Large intestine (tissue), 12 donors: Measurements from ENCODE around the gene KRTAP12-4. TPM values are rescaled to one million over a fixed set of nuclear protein-coding genes. Genes with fewer than 3 reads are reported as not detected.

Experiments
- DNase-seq, 2 donors: peaks; one replicate each; pipeline versions ENCODE4 v3.0.0 to v3.0.0-alpha.2; 2013
- H3K27ac ChIP-seq: one replicate; pipeline ENCODE4 v1.5.1; 2013; ENCODE audit warnings: low read length
- H3K27me3 ChIP-seq: 2 replicates; pipeline ENCODE4 v1.6.1; 2013; ENCODE audit warnings: low read length; ENCODE audit not compliant: control insufficient read depth, insufficient read depth
- H3K36me3 ChIP-seq: 2 replicates; pipeline ENCODE4 v1.6.1; 2013; ENCODE audit warnings: low read length; ENCODE audit not compliant: control insufficient read depth, insufficient read depth
- H3K4me1 ChIP-seq: one replicate; pipeline ENCODE4 v1.6.1; 2013; ENCODE audit warnings: low read length; ENCODE audit not compliant: control insufficient read depth, insufficient read depth
- H3K4me3 ChIP-seq: one replicate; pipeline ENCODE4 v1.5.1; 2013; ENCODE audit warnings: low read length
- H3K9me3 ChIP-seq: one replicate; pipeline ENCODE4 v1.6.1; 2013; ENCODE audit warnings: mild to moderate bottlenecking, low read depth, low read length, moderate library complexity; ENCODE audit not compliant: control insufficient read depth
- WGBS: methylation state at CpG from one replicate; pipeline ENCODE4 v1.1.5; 2013; ENCODE audit warnings: low lambda C conversion rate; ENCODE audit not compliant: insufficient coverage; 5-methylcytosine and 5-hydroxymethylcytosine counted together
- long read RNA-seq, 11 donors: transcript quantifications; one replicate each; lab custom pipeline, GENCODE V29; 2026
- polyA plus RNA-seq: library from polyadenylated mRNA; unstranded; fragments of 120-200 nt; gene quantifications from one replicate; pipeline ENCODE4 v1.2.1, GENCODE V29; 2013

The KRTAP12-4 gene
- not detected for polyA plus RNA-seq
- long read RNA-seq, donor 1, result 0 reads
- long read RNA-seq, donor 2, result 0 reads
- long read RNA-seq, donor 3, result 0 reads
- long read RNA-seq, donor 4, result 0 reads
- long read RNA-seq, donor 5, result 0 reads
- long read RNA-seq, donor 6, result 0 reads
- long read RNA-seq, donor 7, result 0 reads
- long read RNA-seq, donor 8, result 0 reads
- long read RNA-seq, donor 9, result 0 reads
- long read RNA-seq, donor 10, result 0 reads
- long read RNA-seq, donor 11, result 0 reads

GRCh38 chr21:44654576-44655175, at the start of gene KRTAP12-4:
TSS of gene KRTAP12-4 (minus strand) at chr21:44654659. CDS start at chr21:44654614, 45 bp downstream.
- Histone ChIP-seq H3K27ac (no peak within 1 kb of the TSS), H3K4me3 (no peak within 1 kb of the TSS), H3K36me3 (no peaks in the 10 kb centered on the region), H3K4me1 (no peaks in the 10 kb centered on the region), H3K9me3 (peaks cover 3% of the 10 kb centered on the region), H3K27me3 (no peaks in the 10 kb centered on the region)
- no peak for DNase-seq
- no CpG with 5 or more reads among the region's 9 CpGs for WGBS

GRCh38 chr21:44703731-44704635, 49.5 kb upstream of the KRTAP12-4 start:
- peaks cover 82% of the 10 kb centered on the region for H3K27me3 ChIP-seq

DNA sequence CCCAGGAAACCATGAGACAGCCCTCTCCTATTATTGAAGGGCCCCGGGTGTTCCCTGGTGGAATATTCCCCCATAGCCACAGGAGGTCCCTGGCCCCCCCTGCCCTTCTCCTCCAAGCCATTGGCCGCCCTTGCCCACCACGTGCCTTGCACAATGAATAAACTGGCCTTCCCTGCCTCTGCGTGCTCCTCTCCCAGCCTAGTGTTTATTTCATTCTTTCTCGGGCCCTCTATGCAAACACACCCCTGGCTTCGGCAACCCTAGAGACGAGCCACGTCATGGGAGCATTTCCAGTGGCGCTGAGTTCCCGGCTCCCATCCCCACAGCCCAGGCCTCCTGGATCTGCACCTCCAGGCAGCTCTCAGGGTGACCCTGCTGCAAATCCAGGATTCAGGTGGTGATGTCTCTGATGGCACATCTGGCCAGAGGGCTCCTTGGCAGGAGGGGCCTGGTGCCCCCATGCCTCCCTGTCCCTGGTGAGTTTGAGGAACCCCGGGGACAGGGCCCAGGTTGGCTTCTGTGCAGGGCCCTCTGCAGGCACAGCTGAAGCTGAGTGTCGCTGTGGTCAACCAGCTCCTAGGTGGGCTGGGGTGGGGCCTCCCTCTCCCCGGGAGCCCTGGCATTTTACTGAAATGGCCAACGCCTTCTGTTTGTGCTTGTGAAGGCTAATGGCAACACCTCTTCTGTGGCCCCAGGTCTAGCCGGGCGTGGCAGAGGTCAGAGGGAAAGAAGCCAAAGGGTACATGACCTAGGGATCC, 48.7 kb upstream of the KRTAP12-4 start:
- Histone ChIP-seq H3K4me1 (peaks cover 7% of the 10 kb centered on the region), H3K36me3 (no peaks in the 10 kb centered on the region), H3K4me3 (no peak overlapping the region), H3K27me3 (peaks cover 81% of the 10 kb centered on the region), H3K27ac (no peak overlapping the region), H3K9me3 (peaks cover 7% of the 10 kb centered on the region)
- DNase-seq, result no peak
- no CpG with 5 or more reads among the region's 16 CpGs for WGBS

More at GRCh38 chr21:44703731-44704635, 49.5 kb upstream of the KRTAP12-4 start:
- no peak for DNase-seq
- Histone ChIP-seq H3K4me3 (no peak overlapping the region), H3K36me3 (no peaks in the 10 kb centered on the region), H3K9me3 (peaks cover 7% of the 10 kb centered on the region), H3K27ac (no peak overlapping the region), H3K4me1 (peaks cover 2% of the 10 kb centered on the region)
- no CpG with 5 or more reads among the region's 13 CpGs for WGBS

DNA sequence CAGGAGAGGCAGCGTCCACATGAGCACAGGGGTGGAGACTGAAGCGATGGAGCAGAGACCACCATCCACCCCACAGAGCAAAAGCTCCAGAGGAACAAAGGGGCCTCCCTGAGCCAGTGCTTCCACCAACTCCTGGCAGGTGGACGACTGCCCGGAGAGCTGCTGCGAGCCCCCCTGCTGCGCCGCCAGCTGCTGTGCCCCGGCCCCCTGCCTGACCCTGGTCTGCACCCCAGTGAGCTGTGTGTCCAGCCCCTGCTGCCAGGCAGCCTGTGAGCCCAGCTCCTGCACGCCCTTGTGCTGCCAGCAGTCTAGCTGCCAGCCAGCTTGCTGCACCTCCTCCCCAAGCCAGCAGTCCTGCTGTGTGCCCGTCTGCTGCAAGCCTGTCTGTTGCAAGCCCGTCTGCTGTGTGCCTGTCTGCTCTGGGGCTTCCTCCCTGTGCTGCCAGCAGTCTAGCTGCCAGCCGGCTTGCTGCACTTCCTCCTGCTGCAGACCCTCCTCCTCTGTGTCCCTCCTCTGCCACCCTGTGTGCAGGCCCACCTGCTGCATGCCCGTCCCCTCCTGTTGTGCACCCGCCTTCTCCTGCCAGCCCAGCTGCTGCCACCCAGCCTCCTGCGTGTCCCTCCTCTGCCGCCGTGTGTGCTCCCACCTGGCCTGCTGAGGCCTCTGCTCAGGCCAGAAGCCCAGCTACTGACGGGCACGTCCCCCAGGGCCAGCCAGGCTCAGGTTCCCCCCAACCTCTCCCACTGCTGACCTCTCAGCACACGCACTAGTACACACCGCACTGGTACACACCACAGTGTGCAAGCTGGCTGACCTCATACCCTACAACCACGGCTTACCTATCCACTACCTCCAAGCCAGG, 47.9 kb upstream of the KRTAP12-4 start:
- Histone ChIP-seq H3K36me3 (no peaks in the 10 kb centered on the region), H3K9me3 (peaks cover 7% of the 10 kb centered on the region), H3K27me3 (peaks cover 80% of the 10 kb centered on the region), H3K4me1 (peaks cover 8% of the 10 kb centered on the region), H3K4me3 (no peak overlapping the region), H3K27ac (no peak overlapping the region)
- no peak for DNase-seq
- no CpG with 5 or more reads among the region's 22 CpGs for WGBS

DNA sequence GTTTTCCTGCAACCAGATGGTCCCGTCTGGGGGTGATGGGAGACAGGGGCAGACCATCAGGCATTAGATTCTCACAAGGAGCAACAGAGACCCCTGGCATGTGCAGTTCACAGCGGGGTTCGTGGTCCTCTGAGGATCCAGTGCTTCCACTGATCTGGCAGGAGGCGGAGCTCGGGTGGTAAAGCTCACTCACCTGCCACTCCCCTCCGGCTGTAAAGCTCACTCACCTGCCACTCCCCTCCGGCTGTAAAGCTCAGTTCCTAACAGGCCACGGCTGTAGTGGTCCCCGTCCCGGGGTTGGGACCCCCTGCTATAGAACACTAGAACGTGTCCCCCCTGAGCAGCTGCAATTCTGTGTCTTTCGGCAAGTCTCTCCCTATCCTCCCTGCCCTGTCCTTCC, 47.1 kb upstream of the KRTAP12-4 start:
- no peak overlapping the region for H3K4me3 ChIP-seq
- peaks cover 7% of the 10 kb centered on the region for H3K9me3 ChIP-seq
- H3K4me1 ChIP-seq, result peaks cover 8% of the 10 kb centered on the region
- H3K27me3 ChIP-seq, result peaks cover 73% of the 10 kb centered on the region
- DNase-seq, result no peak
- no CpG with 5 or more reads among the region's 12 CpGs for WGBS
- H3K36me3 ChIP-seq, result no peaks in the 10 kb centered on the region
- H3K27ac ChIP-seq, result no peak overlapping the region

DNA sequence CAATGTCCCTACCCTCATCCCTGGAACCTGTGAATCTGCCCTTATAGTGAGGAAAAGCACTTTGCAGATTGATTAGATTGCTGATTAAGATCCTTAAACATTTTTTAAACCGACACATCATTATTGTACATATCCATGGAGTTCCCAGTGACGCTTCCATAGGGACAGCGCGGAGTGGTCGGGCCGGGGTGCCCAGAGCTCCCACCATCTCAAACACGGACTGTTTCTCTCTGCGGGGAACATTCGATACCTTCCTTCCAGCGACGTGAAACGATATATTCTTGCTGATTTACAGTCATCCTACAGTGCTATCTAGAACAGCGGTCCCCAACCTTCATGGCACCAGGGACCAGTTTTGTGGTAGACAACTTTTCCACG, 46.6 kb upstream of the KRTAP12-4 start:
- DNase-seq, result no peak
- Histone ChIP-seq H3K27ac (no peak overlapping the region), H3K9me3 (peaks cover 1% of the 10 kb centered on the region), H3K4me3 (no peak overlapping the region), H3K27me3 (peaks cover 72% of the 10 kb centered on the region), H3K4me1 (peaks cover 8% of the 10 kb centered on the region), H3K36me3 (no peaks in the 10 kb centered on the region)
- 100% methylated on average over 1 of the region's 14 CpGs for WGBS

GRCh38 chr21:44700101-44701022, 45.9 kb upstream of the KRTAP12-4 start:
- Histone ChIP-seq H3K27me3 (peaks cover 69% of the 10 kb centered on the region), H3K36me3 (no peaks in the 10 kb centered on the region), H3K27ac (no peak overlapping the region), H3K4me1 (peaks cover 8% of the 10 kb centered on the region), H3K4me3 (no peak overlapping the region), H3K9me3 (no peaks in the 10 kb centered on the region)
- WGBS, result no CpG with 5 or more reads among the region's 21 CpGs
- DNase-seq, result no peak

DNA sequence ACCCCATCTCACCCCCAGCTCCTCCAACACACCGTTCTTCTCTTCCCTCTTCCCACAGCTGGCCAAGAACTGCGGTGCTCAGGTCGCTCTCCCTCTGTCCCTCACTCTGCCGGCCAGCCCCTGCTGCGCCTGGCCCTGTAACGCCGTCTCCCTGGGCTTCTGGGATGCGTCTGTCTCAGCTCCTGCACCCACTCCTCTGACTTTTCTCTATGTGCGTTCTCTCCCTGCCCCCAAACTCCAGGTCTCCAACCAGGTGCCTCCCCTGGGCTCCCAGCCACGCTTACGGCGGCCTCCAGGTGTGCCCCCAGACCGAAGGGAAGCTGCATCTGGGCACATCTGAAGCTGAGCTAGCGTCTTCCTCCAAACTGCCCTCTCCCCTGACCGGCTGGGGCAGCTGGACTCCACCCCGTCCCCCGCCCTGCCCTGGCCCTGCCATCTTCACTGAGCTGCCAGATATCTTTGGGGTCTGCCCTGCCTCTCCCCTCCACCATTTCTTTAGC, 45.1 kb upstream of the KRTAP12-4 start:
- Histone ChIP-seq H3K27me3 (peaks cover 66% of the 10 kb centered on the region), H3K36me3 (no peaks in the 10 kb centered on the region), H3K9me3 (no peaks in the 10 kb centered on the region), H3K4me3 (no peak overlapping the region), H3K27ac (no peak overlapping the region), H3K4me1 (peaks cover 8% of the 10 kb centered on the region)
- 20% methylated on average over 1 of the region's 17 CpGs for WGBS
- DNase-seq, result no peak
